ENCODE data around the gene TMCO1.

GRCh38 chr1:165734906-165735305 is 33.8 kb downstream of the TMCO1 start:
- TF ChIP-seq CTCF (IDR thresholded peaks at IDR 0.05) (no peak), POLR2A (IDR thresholded peaks at IDR 0.05) (no peak)

Data from Peyer's patch (tissue), 4 donors.